SH-SY5Y (cell line): ENCODE measurements around the gene PDLIM7.

Experiments
- GATA2 ChIP-seq: IDR thresholded peaks from 2 replicates; pipeline ENCODE4 v1.6.1; 2011; ENCODE audit warnings: mild to moderate bottlenecking, low read depth, low read length
- GATA3 ChIP-seq: IDR thresholded peaks from 2 replicates; pipeline ENCODE4 v1.6.1; 2011; ENCODE audit warnings: low read depth, mild to moderate bottlenecking, low read length, moderate library complexity

PDLIM7 gene

GRCh38 chr5:177469750-177470525 lies 27.5 kb downstream of the PDLIM7 start:
- TF ChIP-seq GATA2 (no peak), GATA3 (no peak)

- TF ChIP-seq GATA3 = no peak
- TF ChIP-seq GATA2 = no peak
Measured at GRCh38 chr5:177468685-177469628, 28.4 kb downstream of the PDLIM7 start.

- no peak for TF ChIP-seq GATA2
- no peak for TF ChIP-seq GATA3
Measured at GRCh38 chr5:177468329-177468684, 29.1 kb downstream of the PDLIM7 start.

- TF ChIP-seq GATA2 (no peak), GATA3 (no peak)
Measured at GRCh38 chr5:177467436-177467835, 30.0 kb downstream of the PDLIM7 start.

GRCh38 chr5:177466861-177467260 lies 30.5 kb downstream of the PDLIM7 start:
- no peak for TF ChIP-seq GATA2
- TF ChIP-seq GATA3 = no peak

- TF ChIP-seq GATA2 (no peak), GATA3 (no peak)
Measured at GRCh38 chr5:177465044-177465443, 32.4 kb downstream of the PDLIM7 start.

- TF ChIP-seq GATA2 = no peak
- TF ChIP-seq GATA3 = no peak
Measured at GRCh38 chr5:177462021-177462670, 35.3 kb downstream of the PDLIM7 start.

GRCh38 chr5:177459819-177460628 lies 37.4 kb downstream of the PDLIM7 start:
- TF ChIP-seq GATA2 (no peak), GATA3 (no peak)

GRCh38 chr5:177459357-177459756 lies 38.0 kb downstream of the PDLIM7 start:
- TF ChIP-seq GATA3 (no peak), GATA2 (no peak)

GRCh38 chr5:177458912-177459350 lies 38.5 kb downstream of the PDLIM7 start:
- TF ChIP-seq GATA2 = no peak
- TF ChIP-seq GATA3 = no peak

GRCh38 chr5:177457852-177458681 lies 39.3 kb downstream of the PDLIM7 start:
- no peak for TF ChIP-seq GATA2
- no peak for TF ChIP-seq GATA3

GRCh38 chr5:177456976-177457851 lies 40.2 kb downstream of the PDLIM7 start:
- TF ChIP-seq GATA3 = no peak
